GM12874 (cell line): ENCODE results near the gene WIPF3.

Source experiments
- CTCF ChIP-seq: IDR thresholded peaks from 2 replicates; pipeline ENCODE4 v1.5.1; 2011; ENCODE audit warnings: low read depth, mild to moderate bottlenecking, control low read depth, low read length, moderate library complexity; ENCODE audit not compliant: insufficient read depth

WIPF3 gene

GRCh38 chr7:29801929-29802328 is 4.4 kb upstream of the WIPF3 start:
- TF ChIP-seq CTCF: no peak

GRCh38 chr7:29805031-29805430 is 1.3 kb upstream of the WIPF3 start:
- TF ChIP-seq CTCF: no peak

- no peak for TF ChIP-seq CTCF
Measured at GRCh38 chr7:29805886-29806207, 461 bp upstream of the WIPF3 start.

- no peak for TF ChIP-seq CTCF
Measured at GRCh38 chr7:29806995-29807841, 910 bp downstream of the WIPF3 start.

GRCh38 chr7:29808075-29808801 is 1.9 kb downstream of the WIPF3 start:
- no peak for TF ChIP-seq CTCF

GRCh38 chr7:29809533-29810155 is 3.3 kb downstream of the WIPF3 start:
- TF ChIP-seq CTCF: no peak

- TF ChIP-seq CTCF: no peak
Measured at GRCh38 chr7:29810297-29810696, 4.0 kb downstream of the WIPF3 start.
